ENCODE results near the gene TBCE. TPM values are rescaled to one million over a fixed set of nuclear protein-coding genes. Genes with fewer than 3 reads are reported as not detected.

The TBCE gene
- total and polyA plus RNA-seq, 9 of the 15 experiments (the other 6 are each of a cell fraction or from before 2014, with no cell fraction given) = 52.6 to 92.1 (median 82.1) TPM

DNA sequence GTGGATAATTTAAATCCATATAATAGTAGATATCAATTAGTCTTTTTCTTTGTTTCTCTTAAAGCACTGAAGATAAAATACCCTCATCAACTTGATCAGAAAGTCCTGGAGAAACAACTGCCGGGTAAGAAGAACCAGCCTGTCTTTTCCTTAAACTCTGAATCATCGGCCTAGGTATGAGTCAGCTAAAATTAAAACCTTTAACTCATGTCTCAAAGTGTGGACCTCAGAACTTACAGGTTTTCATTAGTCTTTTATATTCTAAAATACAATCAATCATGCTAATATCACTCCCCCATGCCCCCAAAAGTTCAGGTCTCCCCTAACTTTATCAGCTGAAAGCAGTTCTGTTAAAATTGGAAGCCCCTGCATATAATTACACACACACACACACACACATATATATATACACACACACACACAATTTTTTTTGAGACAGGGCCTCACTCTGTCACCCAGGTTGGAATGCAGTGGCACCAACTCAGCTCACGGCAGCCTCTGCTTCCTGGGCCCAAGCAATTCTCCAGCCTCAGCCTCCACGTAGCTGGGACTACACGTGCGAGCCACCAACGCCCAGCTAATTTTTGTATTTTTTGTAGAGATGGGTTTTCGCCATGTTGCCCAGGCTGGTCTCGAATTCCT lies 75.7 kb downstream of the TBCE start (continued):
- TF ChIP-seq ZNF696 (CRISPR knock-in tag; conservative IDR thresholded peaks at IDR 0.05) = no peak
- TF ChIP-seq ZNF217 (CRISPR knock-in tag; IDR thresholded peaks at IDR 0.05) = no peak
- TF ChIP-seq MIER1 (IDR thresholded peaks at IDR 0.05; ENCODE audit: low read depth) = peak; percentile 40; the same call in 1 of the 2 replicates
- TF ChIP-seq EHMT2 (IDR thresholded peaks at IDR 0.05) = no peak
- no peak for TF ChIP-seq NELFE (IDR thresholded peaks at IDR 0.05; ENCODE audit: insufficient read depth, insufficient read length)
- TF ChIP-seq IFI16 (CRISPR knock-in tag; IDR thresholded peaks at IDR 0.05) = no peak
- TF ChIP-seq, protein P1, sequence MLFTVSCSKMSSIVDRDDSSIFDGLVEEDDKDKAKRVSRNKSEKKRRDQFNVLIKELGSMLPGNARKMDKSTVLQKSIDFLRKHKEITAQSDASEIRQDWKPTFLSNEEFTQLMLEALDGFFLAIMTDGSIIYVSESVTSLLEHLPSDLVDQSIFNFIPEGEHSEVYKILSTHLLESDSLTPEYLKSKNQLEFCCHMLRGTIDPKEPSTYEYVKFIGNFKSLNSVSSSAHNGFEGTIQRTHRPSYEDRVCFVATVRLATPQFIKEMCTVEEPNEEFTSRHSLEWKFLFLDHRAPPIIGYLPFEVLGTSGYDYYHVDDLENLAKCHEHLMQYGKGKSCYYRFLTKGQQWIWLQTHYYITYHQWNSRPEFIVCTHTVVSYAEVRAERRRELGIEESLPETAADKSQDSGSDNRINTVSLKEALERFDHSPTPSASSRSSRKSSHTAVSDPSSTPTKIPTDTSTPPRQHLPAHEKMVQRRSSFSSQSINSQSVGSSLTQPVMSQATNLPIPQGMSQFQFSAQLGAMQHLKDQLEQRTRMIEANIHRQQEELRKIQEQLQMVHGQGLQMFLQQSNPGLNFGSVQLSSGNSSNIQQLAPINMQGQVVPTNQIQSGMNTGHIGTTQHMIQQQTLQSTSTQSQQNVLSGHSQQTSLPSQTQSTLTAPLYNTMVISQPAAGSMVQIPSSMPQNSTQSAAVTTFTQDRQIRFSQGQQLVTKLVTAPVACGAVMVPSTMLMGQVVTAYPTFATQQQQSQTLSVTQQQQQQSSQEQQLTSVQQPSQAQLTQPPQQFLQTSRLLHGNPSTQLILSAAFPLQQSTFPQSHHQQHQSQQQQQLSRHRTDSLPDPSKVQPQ (CRISPR knock-in tag; IDR thresholded peaks at IDR 0.05; ENCODE audit: borderline replicate concordance) = no peak
- no peak for TF ChIP-seq ZNF717 (CRISPR knock-in tag; IDR thresholded peaks at IDR 0.05)
- TF ChIP-seq ILK (tag; IDR thresholded peaks at IDR 0.05; ENCODE audit: borderline replicate concordance, low read depth) = no peak
- TF ChIP-seq, protein P2, sequence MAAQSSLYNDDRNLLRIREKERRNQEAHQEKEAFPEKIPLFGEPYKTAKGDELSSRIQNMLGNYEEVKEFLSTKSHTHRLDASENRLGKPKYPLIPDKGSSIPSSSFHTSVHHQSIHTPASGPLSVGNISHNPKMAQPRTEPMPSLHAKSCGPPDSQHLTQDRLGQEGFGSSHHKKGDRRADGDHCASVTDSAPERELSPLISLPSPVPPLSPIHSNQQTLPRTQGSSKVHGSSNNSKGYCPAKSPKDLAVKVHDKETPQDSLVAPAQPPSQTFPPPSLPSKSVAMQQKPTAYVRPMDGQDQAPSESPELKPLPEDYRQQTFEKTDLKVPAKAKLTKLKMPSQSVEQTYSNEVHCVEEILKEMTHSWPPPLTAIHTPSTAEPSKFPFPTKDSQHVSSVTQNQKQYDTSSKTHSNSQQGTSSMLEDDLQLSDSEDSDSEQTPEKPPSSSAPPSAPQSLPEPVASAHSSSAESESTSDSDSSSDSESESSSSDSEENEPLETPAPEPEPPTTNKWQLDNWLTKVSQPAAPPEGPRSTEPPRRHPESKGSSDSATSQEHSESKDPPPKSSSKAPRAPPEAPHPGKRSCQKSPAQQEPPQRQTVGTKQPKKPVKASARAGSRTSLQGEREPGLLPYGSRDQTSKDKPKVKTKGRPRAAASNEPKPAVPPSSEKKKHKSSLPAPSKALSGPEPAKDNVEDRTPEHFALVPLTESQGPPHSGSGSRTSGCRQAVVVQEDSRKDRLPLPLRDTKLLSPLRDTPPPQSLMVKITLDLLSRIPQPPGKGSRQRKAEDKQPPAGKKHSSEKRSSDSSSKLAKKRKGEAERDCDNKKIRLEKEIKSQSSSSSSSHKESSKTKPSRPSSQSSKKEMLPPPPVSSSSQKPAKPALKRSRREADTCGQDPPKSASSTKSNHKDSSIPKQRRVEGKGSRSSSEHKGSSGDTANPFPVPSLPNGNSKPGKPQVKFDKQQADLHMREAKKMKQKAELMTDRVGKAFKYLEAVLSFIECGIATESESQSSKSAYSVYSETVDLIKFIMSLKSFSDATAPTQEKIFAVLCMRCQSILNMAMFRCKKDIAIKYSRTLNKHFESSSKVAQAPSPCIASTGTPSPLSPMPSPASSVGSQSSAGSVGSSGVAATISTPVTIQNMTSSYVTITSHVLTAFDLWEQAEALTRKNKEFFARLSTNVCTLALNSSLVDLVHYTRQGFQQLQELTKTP (IDR thresholded peaks at IDR 0.05; ENCODE audit: low read depth in 1 of 2, partially characterized antibody in 2 of 2) = no peak
- no peak for TF ChIP-seq GATA2 (CRISPR knock-in tag; IDR thresholded peaks at IDR 0.05)
- TF ChIP-seq ZBTB8A (IDR thresholded peaks at IDR 0.05; ENCODE audit: partially characterized antibody) = no peak
- TF ChIP-seq NR4A1 (CRISPR knock-in tag; IDR thresholded peaks at IDR 0.05) = no peak
- no peak for TF ChIP-seq NR4A1 (tag; IDR thresholded peaks at IDR 0.05)
- TF ChIP-seq, protein P3, sequence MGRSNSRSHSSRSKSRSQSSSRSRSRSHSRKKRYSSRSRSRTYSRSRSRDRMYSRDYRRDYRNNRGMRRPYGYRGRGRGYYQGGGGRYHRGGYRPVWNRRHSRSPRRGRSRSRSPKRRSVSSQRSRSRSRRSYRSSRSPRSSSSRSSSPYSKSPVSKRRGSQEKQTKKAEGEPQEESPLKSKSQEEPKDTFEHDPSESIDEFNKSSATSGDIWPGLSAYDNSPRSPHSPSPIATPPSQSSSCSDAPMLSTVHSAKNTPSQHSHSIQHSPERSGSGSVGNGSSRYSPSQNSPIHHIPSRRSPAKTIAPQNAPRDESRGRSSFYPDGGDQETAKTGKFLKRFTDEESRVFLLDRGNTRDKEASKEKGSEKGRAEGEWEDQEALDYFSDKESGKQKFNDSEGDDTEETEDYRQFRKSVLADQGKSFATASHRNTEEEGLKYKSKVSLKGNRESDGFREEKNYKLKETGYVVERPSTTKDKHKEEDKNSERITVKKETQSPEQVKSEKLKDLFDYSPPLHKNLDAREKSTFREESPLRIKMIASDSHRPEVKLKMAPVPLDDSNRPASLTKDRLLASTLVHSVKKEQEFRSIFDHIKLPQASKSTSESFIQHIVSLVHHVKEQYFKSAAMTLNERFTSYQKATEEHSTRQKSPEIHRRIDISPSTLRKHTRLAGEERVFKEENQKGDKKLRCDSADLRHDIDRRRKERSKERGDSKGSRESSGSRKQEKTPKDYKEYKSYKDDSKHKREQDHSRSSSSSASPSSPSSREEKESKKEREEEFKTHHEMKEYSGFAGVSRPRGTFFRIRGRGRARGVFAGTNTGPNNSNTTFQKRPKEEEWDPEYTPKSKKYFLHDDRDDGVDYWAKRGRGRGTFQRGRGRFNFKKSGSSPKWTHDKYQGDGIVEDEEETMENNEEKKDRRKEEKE (IDR thresholded peaks at IDR 0.05; ENCODE audit: borderline replicate concordance in 1 of 2, control insufficient read depth in 1 of 2, low read depth in 2 of 2, low read length in 1 of 2) = no peak; a peak in 1 of 4 replicates
- TF ChIP-seq, protein P4, sequence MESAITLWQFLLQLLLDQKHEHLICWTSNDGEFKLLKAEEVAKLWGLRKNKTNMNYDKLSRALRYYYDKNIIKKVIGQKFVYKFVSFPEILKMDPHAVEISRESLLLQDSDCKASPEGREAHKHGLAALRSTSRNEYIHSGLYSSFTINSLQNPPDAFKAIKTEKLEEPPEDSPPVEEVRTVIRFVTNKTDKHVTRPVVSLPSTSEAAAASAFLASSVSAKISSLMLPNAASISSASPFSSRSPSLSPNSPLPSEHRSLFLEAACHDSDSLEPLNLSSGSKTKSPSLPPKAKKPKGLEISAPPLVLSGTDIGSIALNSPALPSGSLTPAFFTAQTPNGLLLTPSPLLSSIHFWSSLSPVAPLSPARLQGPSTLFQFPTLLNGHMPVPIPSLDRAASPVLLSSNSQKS (CRISPR knock-in tag; IDR thresholded peaks at IDR 0.05) = no peak
- TF ChIP-seq FOXJ3 (CRISPR knock-in tag; IDR thresholded peaks at IDR 0.05) = no peak
